Stimulated activated CD8-positive, alpha-beta memory T cell treated with anti-CD3 and anti-CD28 coated beads, Interleukin-4, amount 100 ng/mL, for 48 hours (primary cell): ENCODE data around the gene FRMPD2.
"Not testable (repeated sequence)": the region's sequence is repeated elsewhere in the genome, so short reads cannot be mapped to it uniquely, and the experiment has no call there.

Experiments
- DNase-seq: peaks from one replicate; pipeline ENCODE4 v3.0.0-alpha.2; 2020

Gene FRMPD2

DNA sequence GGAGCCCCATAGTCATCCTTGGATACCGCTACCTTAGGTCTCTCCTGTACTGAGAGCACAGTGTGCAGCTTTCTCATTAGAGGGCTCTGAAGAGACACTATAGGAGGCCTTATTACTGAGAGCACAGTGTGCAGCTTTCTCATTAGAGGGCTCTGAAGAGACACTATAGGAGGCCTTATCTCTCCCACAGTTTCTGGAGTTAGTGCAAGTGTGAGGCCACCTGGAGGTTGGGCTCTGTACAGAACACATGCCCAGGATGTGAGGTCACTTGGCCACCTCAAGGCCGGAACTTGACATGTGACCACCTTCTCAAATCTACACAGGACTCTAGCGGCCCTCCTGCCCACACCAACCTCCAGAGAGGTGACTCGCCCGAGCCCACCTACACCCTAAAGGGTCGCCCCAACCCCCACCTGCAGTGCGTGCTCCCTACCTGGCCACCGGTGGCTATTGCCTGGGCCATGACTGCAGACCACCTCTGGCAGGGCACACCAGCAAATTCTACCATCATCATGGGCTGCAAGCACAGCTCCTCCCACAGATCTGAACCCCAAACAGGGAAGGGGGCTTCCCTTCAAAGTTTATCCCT is 24.6 kb downstream of the FRMPD2 start:
- no peak for DNase-seq

DNA sequence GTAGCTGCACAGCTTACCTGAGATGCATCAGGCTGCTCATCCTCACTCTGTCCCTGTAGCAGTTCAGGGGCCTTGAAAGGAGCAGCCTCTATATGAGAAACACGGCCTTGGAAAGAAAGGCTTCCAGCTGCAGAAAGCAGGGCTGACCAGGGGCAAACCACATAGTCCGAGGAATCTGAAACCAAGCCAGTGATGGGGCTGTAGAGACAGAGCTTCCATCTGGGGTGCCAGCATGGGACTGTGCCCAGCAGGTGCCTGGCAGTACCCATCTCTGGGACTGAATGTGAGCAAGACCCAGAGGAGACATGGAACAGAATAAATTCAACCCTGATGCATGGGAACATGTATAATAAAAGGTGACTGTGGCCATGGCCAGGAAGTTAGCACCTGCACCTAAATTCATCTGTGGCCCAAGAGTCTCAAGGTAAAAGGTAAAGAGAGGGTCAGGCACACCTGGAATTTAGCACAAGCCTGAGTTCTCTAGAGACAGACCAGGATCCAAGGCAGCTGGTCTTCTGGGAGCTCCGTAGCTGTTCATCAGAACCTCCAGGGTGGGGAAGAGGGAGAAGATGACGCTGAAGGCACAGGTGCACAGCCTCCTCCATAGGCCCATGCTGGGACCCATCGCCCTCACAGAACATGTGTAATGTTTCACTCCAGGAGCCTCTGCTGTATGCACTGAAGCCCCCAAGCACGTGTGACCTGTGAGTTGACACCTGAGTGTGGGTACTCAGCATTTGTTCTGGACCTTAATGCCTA is 25.3 kb downstream of the FRMPD2 start:
- no peak for DNase-seq

DNA sequence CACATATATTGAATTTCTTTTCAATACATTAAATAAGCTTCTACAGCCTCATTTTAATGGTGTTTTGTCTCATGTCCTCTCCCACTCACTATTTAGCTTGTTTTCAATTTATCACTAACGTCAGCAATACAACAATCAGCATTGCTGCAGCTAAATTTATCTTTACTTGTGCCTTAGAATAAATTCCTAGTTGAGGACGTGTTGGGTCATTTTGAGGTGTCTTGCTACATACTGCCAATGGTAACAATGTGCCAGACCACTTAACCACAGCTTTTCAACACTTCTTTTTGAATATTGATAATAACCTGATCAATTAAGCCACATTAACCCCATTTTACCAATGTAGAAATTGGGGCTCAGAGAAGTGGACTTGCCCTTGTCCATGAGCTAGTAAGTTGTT is 26.0 kb downstream of the FRMPD2 start:
- no peak for DNase-seq

DNA sequence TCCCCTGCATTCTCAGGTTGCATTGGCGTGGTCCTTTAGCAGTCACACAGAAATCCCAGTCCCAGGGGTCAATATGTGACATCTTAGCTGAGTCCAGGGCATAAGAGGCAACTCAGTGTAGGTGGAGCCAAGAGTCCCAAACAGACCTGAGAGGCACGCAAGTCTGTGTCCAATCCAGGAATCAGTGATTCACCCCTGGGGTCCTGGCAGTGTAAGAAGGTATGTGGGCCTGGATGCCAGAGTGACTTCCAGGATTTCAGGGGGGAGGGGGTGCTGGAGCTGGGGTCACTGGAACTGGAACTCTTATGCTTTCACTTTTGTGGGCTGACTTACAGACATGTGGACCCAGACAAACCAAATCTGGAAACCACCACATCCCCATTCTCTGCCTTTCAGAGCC is 26.8 kb downstream of the FRMPD2 start:
- DNase-seq, result no peak

DNA sequence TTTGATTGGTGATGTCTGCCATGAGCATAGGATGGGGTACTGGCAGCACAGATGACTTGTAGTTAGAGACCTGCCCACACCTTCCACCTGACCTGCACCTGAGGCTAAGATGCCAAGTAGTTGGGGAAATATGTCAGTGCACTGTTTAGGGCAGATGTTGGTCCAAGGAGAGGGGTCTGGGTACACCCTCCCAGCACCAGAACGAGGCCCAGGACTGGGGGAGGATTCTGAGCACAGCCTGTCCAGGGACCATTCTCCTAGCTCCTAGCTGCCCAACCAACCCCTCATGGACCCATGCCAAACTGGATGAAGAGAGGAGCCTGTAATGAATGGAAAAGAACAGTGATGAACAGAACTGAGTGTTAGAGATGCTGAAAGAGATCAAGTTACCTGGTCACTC is 28.0 kb downstream of the FRMPD2 start:
- DNase-seq, result no peak

DNA sequence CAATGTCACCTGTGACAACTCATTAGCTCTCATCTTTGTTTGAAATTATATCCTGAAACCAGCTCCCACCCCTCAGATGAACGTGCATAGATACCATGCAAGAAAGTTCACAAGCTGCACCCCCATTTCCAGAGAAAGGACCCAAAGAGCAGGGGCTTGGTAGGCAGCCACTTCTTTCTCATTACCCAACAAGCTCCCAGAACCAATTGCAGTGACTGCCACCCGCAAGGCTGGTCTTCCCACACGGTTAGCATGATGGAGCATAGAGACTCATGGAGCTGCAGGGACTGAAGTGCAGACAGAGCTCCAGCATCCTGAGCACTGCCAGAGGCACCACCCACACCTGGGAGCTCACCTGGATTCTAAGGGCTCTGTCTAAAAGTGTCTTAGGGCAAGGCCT is 28.5 kb downstream of the FRMPD2 start:
- no peak for DNase-seq

DNA sequence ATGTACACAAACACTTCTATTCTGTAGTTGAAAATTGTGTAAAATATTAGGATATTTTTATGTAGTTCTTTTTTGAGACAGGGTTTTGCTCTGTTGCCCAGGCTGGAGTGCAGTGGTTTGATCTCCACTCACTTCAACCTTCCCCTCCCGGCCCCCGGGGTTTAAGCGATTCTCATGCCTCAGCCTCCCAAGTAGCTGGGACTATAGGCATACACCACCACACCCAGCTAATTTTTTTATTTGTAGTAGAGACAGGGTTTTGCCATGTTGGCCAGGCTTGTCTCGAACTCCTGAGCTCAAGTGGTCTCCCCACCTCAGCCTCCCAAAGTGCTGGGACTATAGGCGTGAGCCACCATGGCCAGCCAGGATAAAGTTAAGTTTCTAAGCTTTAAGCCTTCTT is 30.6 kb downstream of the FRMPD2 start:
- DNase-seq, result not testable (repeated sequence)

DNA sequence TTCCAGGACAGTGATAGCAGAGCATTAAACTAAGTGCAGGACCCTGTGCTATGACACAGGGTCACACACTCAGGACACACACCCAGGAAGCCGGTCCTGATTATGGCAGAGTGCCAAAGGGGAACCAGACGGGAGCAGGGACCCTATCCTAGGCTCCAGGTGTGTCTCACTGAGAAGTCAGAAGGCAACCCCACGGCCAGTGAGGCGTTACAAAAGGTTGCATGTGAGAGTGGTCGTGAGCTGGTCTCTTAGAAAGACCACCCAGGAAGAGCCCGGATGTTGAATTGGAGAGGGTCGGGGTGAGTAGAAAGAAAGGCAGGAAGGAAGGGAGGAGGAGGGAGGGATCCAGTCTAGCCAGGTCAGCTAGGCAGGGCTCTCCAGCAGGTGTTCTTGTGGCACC is 31.0 kb downstream of the FRMPD2 start:
- no peak for DNase-seq

DNA sequence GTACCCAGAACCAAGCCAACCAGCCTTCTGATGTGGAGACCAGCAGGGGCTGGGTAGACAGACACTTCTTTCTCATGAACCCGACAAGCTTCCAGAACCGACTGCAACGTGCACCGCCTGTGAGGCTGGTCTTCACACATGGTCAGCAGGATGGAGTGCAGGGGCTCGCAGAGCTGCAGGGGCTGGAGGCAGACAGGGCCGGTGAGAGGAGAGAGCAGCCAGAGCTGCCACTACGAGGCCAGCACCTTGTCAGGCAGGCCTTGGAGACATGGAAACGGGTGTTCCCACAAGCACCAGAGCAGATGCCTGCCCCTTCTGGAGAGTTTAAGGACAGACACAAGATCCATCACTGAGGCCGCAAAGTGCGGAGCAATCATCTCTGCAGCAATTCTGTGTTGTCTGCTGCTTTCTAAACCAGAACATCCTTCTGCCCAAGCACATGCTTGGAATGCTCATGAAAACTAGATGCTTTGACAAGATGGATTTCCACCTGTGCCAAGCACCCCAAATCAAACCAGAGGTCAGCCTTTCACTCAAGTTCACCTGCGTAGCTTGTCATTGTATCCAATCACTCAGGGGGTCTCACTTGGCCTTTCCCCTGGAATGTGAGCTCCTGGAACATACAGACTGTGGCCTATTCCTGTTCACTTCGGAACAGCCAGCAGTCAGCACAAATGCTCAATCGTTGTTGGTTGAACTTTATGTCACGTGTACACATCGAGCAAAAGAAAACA is 32.2 kb downstream of the FRMPD2 start:
- no peak for DNase-seq

DNA sequence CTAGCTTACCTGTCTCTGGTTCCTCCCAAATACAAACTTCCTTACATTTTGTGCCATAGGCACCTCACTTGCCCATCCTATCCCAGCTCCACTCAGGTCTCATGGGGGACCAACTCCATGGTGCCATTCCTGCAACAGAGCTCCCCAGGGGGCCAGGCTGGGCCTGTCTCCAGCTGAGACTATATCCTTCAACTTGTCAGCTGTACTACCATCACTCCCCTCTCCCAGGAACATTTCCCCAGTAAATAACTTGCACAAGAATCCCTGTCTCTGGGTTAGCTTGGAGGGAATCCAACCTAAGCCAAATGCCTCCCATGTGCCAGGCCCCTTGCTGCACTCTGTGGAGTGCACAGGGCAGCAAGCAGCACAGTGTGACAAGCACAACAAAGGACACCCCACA is 33.2 kb downstream of the FRMPD2 start:
- DNase-seq, result no peak

DNA sequence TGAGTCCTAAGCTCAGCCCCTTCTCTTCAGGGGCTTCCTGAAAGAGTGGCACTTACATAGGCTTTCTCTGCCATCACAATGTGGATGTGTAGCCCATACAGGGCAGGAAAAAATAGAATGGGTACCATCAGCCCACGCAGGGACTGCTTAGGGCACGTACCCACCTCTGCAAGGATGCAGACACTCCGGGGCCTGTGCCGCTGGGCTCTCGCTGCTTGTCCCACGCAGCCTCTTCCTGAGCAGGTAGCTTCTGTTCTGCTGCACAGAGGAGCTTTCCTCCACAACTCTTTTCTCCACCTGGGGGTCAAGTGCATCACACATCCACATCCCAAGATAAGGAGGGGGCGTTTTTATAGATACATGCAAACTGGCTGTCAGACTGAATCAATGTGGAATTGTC is 34.3 kb downstream of the FRMPD2 start:
- no peak for DNase-seq

DNA sequence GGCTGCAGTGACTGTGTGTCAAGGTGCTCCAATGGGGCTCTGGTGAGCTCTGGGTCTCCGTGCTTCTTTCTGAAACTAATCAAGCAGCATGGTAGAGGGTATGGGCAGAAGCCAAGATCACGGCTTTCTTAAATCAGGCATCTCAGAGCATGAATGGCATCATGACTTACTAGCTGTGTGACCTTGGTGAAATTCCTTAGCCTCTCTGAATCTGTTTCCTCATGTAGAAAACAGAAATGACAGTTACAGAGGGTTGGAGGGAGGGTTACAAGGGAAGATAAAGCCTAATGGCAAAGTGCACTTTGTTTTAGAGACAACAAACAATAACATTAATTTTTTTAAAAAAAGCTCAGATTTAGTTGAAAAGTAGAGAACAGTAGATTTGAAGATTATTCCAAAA is 34.9 kb downstream of the FRMPD2 start:
- DNase-seq, result no peak

DNA sequence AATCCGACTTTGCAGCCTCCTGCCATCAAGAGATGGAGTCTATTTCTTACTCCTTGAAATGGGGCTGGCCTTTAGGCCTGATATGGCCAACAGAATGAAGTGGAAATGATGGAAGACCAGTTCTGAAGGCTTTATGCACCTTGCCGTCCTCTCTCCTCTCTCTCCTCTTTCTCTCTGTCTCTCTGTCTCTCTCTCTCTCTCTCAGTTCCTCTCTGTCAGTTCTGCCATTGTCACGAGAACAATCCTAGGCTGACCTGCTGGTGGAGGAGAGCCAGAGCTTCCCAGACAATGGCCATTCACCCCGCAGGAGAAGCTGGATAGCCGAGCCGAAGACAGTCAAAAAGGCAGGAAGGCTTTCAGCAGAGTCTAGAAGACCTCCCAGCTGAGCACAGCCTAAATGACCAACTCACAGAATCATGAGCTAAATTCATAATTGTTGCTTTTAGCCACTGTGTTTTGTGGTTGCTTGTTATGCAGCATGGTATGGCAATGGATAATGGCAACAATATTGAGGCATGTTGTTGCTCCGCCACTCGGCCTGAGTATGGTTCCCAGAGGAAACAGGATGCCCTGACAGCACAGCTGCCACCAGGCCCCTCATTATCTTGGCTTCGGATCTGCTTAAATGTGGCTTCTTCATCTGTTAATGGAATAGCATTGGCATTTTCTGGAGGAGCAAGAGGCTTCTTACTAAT is 35.5 kb downstream of the FRMPD2 start:
- DNase-seq, result no peak

DNA sequence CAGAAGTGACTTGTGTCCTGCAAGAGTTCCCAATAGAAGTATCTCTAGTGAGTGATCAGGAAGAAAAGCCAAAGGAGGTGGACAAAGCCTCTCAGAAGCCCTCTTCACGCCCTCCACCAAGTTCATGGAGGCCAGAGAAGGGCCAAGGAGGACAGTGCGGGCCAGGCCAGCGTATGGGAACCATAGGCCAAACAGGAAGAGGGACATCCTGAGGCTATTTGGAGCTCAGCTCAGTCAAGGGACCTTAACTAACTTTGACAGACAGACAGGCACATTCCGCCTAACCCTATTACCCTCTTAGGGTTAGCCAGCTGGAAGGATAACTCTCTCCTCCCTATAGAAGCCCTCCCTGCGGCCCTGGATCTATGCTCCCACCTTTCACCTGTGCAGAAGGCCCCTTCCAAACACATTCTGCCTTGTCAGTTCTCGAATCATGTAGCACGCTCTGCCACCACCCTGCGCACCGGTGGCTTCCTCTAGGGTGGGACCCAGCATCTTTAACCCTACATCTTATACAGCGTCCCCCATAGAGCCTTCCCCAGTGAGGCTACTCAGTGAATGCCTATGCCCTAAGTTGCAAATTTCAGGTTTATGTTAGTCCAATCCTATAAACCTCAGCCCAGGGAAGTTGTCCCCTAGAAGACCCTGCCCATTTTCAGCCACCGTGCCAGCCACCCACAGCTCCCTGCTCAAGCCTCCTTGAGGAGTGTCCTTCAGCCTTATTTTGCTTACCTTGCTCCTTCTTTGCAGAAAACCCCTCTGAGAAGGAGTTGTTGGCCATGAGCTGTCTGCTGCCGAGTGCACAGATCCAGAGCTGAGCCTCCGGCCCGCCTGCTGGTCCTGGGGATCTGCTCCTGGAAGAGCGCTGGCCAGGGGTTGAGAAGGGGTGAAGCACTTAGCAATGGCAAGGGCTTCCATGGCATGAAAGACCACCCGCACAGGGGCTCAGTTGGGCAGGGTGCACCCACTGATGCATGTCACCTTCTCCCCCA is 36.9 kb downstream of the FRMPD2 start:
- no peak for DNase-seq

DNA sequence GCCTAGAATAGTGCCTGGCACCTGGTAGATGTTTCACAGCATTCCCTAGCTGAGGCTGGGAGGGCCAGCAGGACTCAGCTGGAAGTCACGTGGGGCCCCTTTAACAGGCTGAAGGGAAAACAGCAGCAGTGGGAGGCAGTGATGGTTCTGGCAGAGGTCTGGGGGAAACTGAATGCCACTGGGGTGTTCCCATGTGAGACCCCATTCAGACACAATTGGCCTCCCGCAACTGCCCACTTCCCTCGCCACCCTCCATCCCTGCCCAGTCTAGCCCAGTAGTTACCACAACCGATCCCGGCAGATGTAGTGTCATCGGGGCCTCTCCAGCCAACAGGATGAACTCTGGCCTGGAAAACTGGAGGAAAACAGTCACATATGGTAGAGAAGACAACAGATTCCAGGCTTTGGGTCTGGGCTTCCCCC is 38.3 kb downstream of the FRMPD2 start:
- no peak for DNase-seq

DNA sequence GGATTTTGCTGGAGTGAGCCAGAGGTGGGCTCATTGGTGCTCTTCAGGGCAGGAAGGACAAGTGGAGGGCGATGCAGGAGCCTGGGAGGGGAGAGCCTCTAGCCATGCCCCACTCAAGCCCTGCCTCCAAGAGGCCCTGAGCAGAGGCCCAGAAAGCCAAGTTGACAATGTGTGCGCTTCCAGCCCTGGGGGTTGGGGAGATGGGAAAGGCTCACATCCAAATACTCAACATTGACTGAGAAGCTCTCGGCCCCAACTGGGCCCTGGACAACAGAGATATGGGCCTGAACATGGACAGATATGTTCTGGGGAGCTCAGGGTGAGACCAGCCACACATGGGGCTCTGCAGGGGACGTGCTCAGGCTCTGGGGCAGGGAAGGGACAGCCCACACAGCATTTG is 39.0 kb downstream of the FRMPD2 start:
- DNase-seq, result no peak

DNA sequence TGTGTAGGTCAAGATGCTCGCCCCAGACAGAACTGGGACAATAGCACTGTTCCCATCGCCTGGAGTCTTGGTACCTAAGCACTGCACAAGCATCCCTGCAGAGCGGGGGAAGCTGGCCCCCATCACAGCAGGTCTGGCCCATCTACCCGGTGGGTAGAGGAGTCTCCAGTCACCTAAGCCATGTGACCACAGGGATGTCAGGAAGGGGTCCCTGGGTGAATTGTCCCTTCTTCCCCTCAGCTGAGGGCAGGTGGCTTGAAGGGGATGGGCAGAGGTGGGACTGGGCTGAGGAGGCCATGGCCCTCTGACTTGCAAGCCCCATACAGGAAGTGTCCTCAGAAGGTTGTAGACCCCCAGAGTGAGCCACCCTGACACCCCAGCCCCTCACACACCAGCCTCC is 39.7 kb downstream of the FRMPD2 start:
- no peak for DNase-seq

DNA sequence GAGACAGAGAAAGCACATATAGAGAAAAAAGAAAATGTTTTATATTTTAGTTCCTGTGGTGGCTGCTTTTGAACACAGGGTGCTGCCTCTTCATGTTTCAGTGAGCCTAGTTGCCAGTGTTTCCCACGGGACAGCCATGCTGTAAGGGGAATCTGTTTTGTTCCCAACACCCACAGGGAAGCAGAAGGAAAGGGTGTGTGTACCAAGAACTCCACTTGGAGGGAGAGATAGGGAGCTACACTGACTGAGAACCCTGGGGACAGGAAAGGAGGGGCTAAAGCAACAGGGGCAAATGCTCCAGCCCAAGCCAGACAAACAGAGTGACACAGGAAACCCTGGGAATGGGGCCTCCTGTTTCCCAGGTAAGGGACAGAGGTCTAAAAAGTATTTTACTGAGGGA is 40.2 kb downstream of the FRMPD2 start:
- DNase-seq, result no peak

DNA sequence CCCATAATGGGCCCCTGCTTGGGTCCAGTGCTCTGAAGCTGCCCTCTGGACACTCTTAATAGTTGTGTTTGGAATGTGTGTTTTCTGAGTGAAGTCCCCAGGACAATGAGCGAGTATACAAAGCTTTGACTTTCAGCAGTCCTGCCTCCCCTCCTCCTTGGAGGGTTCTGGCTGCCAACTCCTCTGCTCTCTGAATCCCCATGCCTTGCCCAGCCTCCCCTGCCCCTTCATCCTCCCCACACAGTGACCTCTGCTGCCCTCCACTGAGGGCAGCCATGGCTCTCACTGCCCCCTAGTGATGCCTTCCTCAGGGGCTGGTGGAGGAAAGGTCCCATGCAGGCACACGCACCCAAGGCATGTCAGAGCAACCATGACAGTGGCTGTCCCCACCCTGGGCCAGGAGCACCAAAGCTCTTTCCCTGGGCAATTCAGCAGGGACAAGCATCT is 40.9 kb downstream of the FRMPD2 start:
- DNase-seq, result no peak

DNA sequence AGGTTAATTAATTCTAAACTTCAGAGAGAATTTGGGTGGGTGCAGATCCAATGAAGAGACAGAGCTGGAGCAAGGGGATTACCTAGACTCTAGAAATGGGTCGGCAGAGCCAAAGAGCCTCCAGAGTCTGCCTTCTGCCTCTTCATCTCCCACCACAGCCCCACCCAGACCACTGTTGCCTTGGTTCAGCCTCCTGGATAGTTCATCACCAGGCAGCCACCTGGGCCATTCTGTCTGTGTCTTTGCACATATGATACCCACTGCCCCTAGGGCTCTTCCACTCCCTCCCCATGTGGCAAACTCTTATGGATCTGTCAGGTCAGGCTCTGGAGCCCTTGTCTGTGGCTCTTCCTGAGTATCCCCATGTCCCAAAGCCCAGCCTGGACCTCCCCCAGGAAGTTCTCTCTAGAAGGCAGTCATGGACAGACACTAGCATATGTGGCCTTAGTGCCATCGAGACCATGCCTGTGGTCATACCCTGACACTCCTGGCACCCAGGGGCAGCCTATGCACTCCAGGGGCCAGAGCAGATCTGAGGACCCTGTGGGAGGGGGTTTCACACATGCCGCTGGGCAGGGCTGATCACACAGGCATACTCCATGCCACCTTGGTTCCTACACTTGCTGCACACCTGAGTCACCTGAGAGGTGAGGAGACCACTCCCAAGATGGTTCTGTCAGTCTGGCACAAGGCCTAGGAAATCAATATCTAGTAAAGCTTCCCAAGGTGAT is 41.6 kb downstream of the FRMPD2 start:
- DNase-seq, result no peak

DNA sequence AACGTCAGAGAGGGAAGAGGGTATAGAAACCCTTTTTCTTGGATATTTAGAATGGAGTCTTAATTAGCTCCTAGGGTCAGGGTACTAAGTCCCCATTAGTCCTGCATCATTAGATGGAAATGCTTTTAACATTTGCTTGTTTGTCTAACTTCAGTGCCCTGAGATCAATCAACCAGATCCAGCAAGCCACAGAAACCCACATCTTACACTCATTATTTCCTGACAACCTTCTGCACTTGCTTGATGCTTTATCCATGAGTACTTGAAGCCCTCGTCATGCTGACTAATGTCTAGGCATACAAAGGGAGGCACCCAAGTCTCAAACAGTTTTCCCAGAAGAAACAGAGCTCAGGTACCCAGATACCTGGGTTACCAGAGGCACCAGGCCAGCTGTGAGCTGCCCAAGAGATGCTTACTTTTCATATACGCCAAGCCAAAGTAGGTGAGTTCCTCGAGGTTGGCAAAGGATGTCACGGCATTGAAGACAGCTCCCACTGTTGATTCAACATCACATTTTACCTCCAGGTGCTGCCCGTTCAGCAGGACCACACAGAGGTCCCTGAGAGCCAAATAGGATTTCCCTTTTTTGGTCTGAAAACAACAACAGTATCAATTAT is 42.7 kb downstream of the FRMPD2 start:
- no peak for DNase-seq
